SK-N-DZ (cell line): ENCODE measurements around the gene FERMT1. TPM values are rescaled to one million over a fixed set of nuclear protein-coding genes. Genes with fewer than 3 reads are reported as not detected.
A peak's percentile ranks its signal among the peaks of the same experiment; 100 is the strongest.

ENCODE experiments used
- DNase-seq: peaks from one replicate; pipeline ENCODE4 v3.0.0-alpha.2; 2015; ENCODE audit warnings: low spot score
- polyA plus RNA-seq, 2 experiments: library from polyadenylated mRNA; depleted of rRNA; stranded (reverse); fragments of >200 nt; gene quantifications; 2 replicates each; pipeline ENCODE4 v1.2.3, GENCODE V29; 2014

Gene FERMT1
- polyA plus RNA-seq (2014; cell fraction: cytosol; rRNA removed), result 0.45 and 0.58 TPM in 2 replicates
- polyA plus RNA-seq (2014; cell fraction: nucleus; rRNA removed), result 0.24 and 0.51 TPM in 2 replicates

GRCh38 chr20:6122873-6123648 is at the start of gene FERMT1:
Gene FERMT1 (minus strand): TSS chr20:6123030. CDS start chr20:6119554, 3,476 bp downstream.
- peak; percentile 49 for DNase-seq

- DNase-seq, result no peak
Measured at GRCh38 chr20:6169251-6169650, 46.4 kb upstream of the FERMT1 start.

- no peak for DNase-seq
Measured at GRCh38 chr20:6168204-6168603, 45.4 kb upstream of the FERMT1 start.

- no peak for DNase-seq
Measured at GRCh38 chr20:6165346-6165745, 42.5 kb upstream of the FERMT1 start.

GRCh38 chr20:6164421-6165341 is 41.9 kb upstream of the FERMT1 start:
- DNase-seq, result no peak

- DNase-seq, result no peak
Measured at GRCh38 chr20:6160736-6161135, 37.9 kb upstream of the FERMT1 start.

GRCh38 chr20:6157345-6157744 is 34.5 kb upstream of the FERMT1 start:
- no peak for DNase-seq

- DNase-seq, result no peak
Measured at GRCh38 chr20:6152777-6153176, 29.9 kb upstream of the FERMT1 start.

- no peak for DNase-seq
Measured at GRCh38 chr20:6148073-6148472, 25.2 kb upstream of the FERMT1 start.

- peak; percentile 62 for DNase-seq
Measured at GRCh38 chr20:6142348-6142993, 19.6 kb upstream of the FERMT1 start.

GRCh38 chr20:6140947-6141346 is 18.1 kb upstream of the FERMT1 start:
- no peak for DNase-seq

- DNase-seq, result no peak
Measured at GRCh38 chr20:6135347-6135746, 12.5 kb upstream of the FERMT1 start.

GRCh38 chr20:6134592-6134991 is 11.8 kb upstream of the FERMT1 start:
- no peak for DNase-seq

GRCh38 chr20:6130045-6130444 is 7.2 kb upstream of the FERMT1 start:
- no peak for DNase-seq

- no peak for DNase-seq
Measured at GRCh38 chr20:6127825-6128224, 5.0 kb upstream of the FERMT1 start.

- DNase-seq, result no peak
Measured at GRCh38 chr20:6126846-6127245, 4.0 kb upstream of the FERMT1 start.

GRCh38 chr20:6123649-6124014 is 802 bp upstream of the FERMT1 start:
- no peak for DNase-seq

GRCh38 chr20:6122111-6122872 is 538 bp downstream of the FERMT1 start:
- DNase-seq, result no peak

- no peak for DNase-seq
Measured at GRCh38 chr20:6121504-6121903, 1.3 kb downstream of the FERMT1 start.

- DNase-seq, result no peak
Measured at GRCh38 chr20:6120491-6120988, 2.3 kb downstream of the FERMT1 start.

GRCh38 chr20:6116758-6117157 is 6.1 kb downstream of the FERMT1 start:
- DNase-seq, result no peak
